Fibroblast of villous mesenchyme (primary cell): ENCODE data around the gene NSUN6. TPM values are rescaled to one million over a fixed set of nuclear protein-coding genes. Genes with fewer than 3 reads are reported as not detected.

Experiments
- DNase-seq: peaks from one replicate; pipeline ENCODE4 v3.0.0-alpha.2; 2010; ENCODE audit warnings: low read depth
- H3K4me3 ChIP-seq: 2 replicates; pipeline ENCODE4 v1.5.1; 2011; ENCODE audit warnings: low read depth, mild to moderate bottlenecking, low read length
- total RNA-seq: library from RNA; depleted of rRNA; stranded (reverse); fragments of >200 nt; gene quantifications from 2 replicates; pipeline ENCODE4 v1.2.3, GENCODE V29; 2012
- TF ChIP-seq, protein P1 (sequence below): IDR thresholded peaks from 2 replicates; pipeline ENCODE4 v1.5.1; 2012; ENCODE audit warnings: low read depth, mild to moderate bottlenecking, low read length; ENCODE audit not compliant: insufficient read depth

NSUN6 gene
- total RNA-seq, 1 donor = 8.6 TPM

DNA sequence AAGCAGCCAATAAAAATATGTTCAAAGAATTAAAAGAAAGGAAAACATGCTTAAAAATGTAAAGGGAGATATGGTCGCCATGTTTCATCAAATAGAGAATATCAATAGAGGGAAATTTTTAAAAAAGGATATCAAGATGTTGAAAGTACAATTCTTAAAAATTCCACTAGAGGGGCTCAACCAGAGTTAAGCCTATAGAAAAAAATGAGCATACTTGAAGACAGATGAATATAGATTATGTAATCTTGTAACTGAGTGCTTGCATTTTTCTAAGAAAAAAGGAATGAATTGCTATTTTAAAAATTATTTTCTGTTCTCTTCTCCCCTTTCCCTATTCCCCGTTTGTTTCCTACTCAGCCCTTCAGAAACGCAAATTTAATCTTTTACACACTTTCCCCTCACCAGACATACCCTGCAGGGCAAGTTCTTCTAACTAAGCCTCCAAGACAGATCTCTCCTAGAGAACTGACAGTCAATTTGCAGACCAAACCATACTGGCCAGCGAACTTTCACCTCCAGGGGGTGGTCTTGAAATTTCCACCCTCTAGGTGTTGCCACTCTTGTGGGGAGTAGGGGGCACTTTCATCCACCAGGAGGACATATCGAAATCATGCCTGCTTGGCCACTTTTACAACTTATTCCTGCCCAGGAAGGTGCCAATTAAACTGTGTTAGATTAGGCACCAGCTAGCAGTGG is 67.7 kb downstream of the NSUN6 start:
- no peak overlapping the region for H3K4me3 ChIP-seq
- peak; percentile 20 for DNase-seq
- TF ChIP-seq, protein P1, sequence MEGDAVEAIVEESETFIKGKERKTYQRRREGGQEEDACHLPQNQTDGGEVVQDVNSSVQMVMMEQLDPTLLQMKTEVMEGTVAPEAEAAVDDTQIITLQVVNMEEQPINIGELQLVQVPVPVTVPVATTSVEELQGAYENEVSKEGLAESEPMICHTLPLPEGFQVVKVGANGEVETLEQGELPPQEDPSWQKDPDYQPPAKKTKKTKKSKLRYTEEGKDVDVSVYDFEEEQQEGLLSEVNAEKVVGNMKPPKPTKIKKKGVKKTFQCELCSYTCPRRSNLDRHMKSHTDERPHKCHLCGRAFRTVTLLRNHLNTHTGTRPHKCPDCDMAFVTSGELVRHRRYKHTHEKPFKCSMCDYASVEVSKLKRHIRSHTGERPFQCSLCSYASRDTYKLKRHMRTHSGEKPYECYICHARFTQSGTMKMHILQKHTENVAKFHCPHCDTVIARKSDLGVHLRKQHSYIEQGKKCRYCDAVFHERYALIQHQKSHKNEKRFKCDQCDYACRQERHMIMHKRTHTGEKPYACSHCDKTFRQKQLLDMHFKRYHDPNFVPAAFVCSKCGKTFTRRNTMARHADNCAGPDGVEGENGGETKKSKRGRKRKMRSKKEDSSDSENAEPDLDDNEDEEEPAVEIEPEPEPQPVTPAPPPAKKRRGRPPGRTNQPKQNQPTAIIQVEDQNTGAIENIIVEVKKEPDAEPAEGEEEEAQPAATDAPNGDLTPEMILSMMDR = peak; percentile 25

DNA sequence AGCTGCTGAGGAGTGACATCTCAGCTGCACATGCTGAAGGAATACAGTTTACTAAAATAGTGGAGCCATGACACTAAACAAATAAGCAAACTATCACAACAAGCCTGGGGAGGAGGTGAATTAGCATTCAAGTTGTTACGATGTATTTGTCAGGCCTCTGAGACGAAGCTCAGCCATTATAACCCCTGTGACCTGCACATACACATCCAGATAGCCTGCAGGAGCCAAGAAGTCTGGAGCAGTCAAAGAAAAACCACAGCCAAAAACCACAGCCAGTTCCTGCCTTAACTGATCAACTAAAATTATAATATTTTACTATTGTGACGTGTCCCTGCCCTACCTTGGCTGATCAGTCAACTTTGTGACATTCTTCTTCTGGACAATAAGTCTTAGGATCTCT is 68.6 kb downstream of the NSUN6 start:
- no peak overlapping the region for H3K4me3 ChIP-seq
- peak; percentile 26 for DNase-seq
- TF ChIP-seq, protein P1 = no peak

DNA sequence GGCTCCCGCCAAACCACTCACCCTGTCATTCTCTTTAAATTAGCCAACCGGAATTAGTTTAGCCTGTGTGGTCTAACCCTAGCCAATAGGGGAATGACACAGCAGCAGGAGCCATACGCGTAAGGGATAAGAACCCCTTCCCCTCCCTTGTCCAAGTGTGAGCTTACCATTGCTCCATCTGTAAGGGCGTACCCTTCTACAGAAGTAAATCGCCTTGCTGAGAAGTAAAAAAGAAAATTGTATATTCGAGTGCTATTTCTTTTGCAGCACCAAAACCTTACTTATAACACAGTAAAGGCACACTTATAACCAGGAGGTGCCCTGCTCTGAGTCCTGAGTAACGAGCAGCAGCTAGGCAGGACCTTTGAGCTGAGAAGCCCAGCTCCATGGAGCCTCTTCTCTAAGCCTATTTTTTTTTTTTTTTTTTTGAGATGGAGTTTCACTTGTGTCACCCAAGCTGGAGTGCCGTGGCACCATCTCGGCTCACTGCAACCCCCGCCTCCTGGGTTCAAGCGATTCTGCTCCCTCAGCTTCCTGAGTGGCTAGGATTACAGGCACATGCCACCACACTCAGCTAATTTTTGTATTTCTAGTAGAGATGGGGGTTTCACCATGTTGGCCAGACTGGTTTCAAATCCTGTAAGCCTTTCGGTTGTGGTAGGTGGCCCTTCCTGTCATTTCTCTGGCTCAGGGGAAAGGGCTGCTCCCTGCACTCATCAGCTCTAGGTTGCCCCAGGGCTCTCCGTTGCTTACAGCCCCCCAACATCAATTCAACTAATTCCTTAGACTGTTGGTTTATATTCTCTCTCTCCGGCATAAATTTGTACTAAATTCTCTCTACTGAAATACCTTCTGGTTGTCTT is 73.3 kb downstream of the NSUN6 start:
- H3K4me3 ChIP-seq = no peak overlapping the region
- TF ChIP-seq, protein P1 = no peak
- DNase-seq = no peak

DNA sequence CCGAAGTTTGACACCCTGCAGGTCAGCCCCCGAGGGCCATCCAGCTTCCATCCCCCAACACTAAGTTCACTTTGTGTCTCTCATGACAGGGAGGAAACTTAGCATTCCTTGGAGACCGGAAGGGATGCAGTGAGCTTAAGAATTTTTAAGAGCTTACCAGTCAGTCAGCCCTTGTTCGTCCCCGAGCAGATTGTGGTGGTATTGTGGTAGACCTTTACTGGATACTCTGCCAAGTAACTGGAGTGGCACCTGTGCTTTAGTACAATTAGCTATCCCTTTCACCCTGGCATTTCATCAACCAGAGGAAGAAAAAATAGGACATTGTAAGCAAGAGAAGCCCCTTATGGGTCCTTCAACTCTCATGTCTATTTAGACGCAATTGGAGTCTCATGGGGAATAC is 74.8 kb downstream of the NSUN6 start:
- TF ChIP-seq, protein P1 = no peak
- H3K4me3 ChIP-seq = no peak overlapping the region
- no peak for DNase-seq

DNA sequence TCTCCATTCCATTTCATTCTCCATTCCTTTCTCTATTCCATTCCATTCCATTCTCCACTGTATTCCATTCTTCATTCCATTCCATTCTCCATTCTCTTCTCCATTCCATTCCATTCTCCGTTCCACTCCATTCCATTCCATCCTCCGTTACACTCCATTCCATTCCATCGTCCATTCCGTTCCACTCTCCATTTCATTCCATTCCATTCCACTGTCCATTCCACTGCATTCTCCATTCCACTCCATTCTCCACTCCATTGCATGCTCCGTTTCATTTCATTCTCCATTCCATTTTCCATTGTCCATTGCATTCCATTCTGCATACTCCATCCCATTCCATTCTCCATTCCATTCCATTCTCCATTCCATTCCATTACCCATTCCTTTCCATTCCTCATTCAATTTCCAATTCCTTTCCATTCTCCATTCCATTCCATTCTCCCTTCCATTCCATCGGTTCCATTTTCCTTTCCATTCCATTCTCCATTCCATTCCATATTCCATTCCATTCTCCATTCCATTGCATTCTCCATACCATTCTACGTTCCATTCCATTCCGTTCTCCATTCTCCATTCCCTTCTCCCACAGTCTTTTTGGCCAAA is 78.3 kb downstream of the NSUN6 start:
- TF ChIP-seq, protein P1 = no peak
- no peak overlapping the region for H3K4me3 ChIP-seq
- no peak for DNase-seq

DNA sequence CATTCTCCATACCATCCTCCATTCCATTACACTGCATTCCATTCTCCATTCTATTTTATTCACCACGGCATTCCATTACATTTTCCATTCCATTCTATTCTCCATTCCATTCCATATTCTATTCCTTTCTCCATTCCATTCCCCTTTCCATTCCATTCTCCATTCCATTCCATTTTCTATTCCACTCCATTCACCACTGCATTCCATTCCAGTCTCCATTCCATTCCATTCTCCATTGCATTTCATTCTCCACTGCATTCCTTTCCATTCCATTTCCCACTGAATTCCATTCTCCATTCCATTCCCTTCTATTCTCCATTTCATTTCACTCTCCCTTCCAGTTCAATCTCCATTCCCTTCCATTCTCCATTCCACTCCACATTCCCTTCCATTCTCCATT is 79.6 kb downstream of the NSUN6 start:
- TF ChIP-seq, protein P1 = no peak
- no peak for DNase-seq
- no peak overlapping the region for H3K4me3 ChIP-seq
